ENCODE measurements around the gene PRPF19. TPM values are rescaled to one million over a fixed set of nuclear protein-coding genes. Genes with fewer than 3 reads are reported as not detected.

PRPF19 gene
- total RNA-seq, 1 experiment from 2014 or later: 204 TPM

DNA sequence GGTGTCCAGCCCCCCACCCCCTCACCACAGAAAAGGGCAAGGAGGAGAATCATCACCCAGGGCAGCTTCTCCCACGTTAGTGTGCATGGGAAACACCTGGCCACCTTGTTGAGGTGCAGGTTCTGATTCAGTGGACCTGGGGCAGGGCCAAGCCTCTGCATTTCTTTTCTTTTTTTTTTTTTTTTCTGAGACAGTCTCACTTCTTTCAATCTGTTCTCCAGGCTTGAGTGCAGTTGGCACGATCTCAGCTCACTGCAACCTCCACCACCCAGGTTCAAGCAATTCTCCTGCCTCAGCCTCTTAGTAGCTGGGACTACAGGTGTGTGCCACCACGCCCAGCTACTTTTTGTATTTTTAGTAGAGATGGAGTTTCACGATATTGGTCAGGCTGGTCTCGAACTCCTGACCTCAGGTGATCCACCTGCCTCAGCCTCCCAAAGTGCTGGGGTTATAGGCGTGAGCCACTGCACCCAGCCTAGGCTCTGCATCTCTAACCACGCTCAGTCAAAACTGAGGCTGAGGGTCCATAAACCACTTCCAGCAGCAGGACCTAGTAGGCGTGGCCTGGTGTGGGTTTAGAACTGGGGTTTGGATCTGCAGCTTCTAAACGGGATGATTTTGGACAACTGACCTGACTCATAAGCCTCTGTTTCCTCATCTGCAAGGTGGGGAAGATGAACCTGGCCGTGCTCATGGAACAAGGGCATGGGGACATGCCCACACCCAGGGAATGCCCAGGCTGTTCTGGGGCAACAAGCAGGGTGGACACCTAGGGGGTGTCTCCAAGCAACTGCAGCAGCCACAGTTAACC lies 38.3 kb downstream of the PRPF19 start:
- POLR2A ChIA-PET (ENCODE audit: low non-redundant PET): no interaction called here
- no peaks in the 10 kb centered on the region for H3K9me3 ChIP-seq (ENCODE audit: low read depth, low read length, poor library complexity, severe bottlenecking)
- CTCF ChIA-PET: no interaction called here
- H3K4me3 ChIP-seq (ENCODE audit: low read depth, low read length, poor library complexity, severe bottlenecking): no peak overlapping the region
- intact Hi-C loops (cut with micrococcal nuclease; ENCODE audit: unreplicated experiment): no loop called here
- no peaks in the 10 kb centered on the region for H3K4me1 ChIP-seq (ENCODE audit: insufficient read depth, low read length, poor library complexity, severe bottlenecking)
- BruUV-seq (replicated peaks): no TSS peak
- DNase-seq (ENCODE audit: low spot score): no peak
- H3K36me3 ChIP-seq (ENCODE audit: insufficient read depth, low read length, poor library complexity, severe bottlenecking): no peaks in the 10 kb centered on the region
- H3K27me3 ChIP-seq (replicated peaks; ENCODE audit: insufficient read depth, low read depth, low read length, poor library complexity): no peaks in the 10 kb centered on the region
- no peak for TF ChIP-seq CTCF (conservative IDR thresholded peaks at IDR 0.05; ENCODE audit: low read depth, low read length)
- TF ChIP-seq EZH2 (IDR thresholded peaks at IDR 0.05; ENCODE audit: borderline replicate concordance, low read depth, low read length, poor library complexity, severe bottlenecking): no peak
- no peak overlapping the region for H3K27ac ChIP-seq (ENCODE audit: low read depth, low read length, poor library complexity, severe bottlenecking)

- H3K9me3 ChIP-seq (ENCODE audit: low read depth, low read length, poor library complexity, severe bottlenecking): no peaks in the 10 kb centered on the region
- no peaks in the 10 kb centered on the region for H3K27me3 ChIP-seq (replicated peaks; ENCODE audit: insufficient read depth, low read depth, low read length, poor library complexity)
- no peak within 1 kb of the TSS for H3K27ac ChIP-seq (ENCODE audit: low read depth, low read length, poor library complexity, severe bottlenecking)
- intact Hi-C loops (cut with micrococcal nuclease; ENCODE audit: unreplicated experiment): no loop called here
- POLR2A ChIA-PET (ENCODE audit: low non-redundant PET): no interaction called here
- no peaks in the 10 kb centered on the region for H3K36me3 ChIP-seq (ENCODE audit: insufficient read depth, low read length, poor library complexity, severe bottlenecking)
- H3K4me1 ChIP-seq (ENCODE audit: insufficient read depth, low read length, poor library complexity, severe bottlenecking): no peaks in the 10 kb centered on the region
- H3K4me3 ChIP-seq (ENCODE audit: low read depth, low read length, poor library complexity, severe bottlenecking): no peak within 1 kb of the TSS
- CTCF ChIA-PET: no interaction called here
- no TSS peak for BruUV-seq (replicated peaks)
- TF ChIP-seq CTCF (conservative IDR thresholded peaks at IDR 0.05; ENCODE audit: low read depth, low read length) (no peak), EZH2 (IDR thresholded peaks at IDR 0.05; ENCODE audit: borderline replicate concordance, low read depth, low read length, poor library complexity, severe bottlenecking) (no peak)
- DNase-seq (ENCODE audit: low spot score): no peak
Observed at GRCh38 chr11:60866911-60867870, 39.2 kb downstream of the PRPF19 start, which contains the start of gene ZP1. ZP1 (plus strand) TSS chr11:60867542; CDS start chr11:60867562, 20 bp downstream.

DNA sequence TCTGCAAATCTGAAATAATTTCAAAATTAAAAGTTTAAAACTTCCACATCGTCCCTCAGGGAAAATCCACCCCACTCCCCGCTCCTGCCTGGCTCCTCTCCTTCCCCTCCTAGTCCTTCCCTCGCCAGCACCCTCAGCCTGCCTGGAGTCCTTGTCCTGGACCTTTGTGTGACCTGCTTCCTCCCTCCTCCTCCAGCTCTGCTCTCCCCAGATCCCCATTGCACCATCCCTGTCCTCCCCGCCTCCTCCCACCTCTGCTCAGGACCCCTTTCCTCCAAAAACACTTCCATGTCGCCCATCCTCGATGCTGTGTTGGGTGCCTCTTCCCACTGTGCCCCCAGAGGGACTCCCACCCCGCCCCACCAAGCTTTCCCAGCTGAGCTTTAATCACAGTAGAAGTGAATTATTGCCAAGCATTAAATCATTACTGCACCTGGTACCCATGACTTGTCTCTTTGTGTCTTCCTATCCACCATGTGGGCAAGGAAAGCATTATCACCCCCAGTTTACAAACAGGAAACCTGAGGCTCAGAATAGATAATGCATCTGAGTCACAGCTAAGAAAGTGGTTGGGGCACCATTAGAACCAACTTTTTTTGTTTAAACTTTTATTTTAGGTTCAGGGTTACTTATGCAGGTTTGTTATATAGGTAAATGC lies 41.4 kb downstream of the PRPF19 start:
- intact Hi-C loops (cut with micrococcal nuclease; ENCODE audit: unreplicated experiment): no loop called here
- POLR2A ChIA-PET (ENCODE audit: low non-redundant PET): no interaction called here
- Histone ChIP-seq H3K4me1 (ENCODE audit: insufficient read depth, low read length, poor library complexity, severe bottlenecking) (no peaks in the 10 kb centered on the region), H3K36me3 (ENCODE audit: insufficient read depth, low read length, poor library complexity, severe bottlenecking) (no peaks in the 10 kb centered on the region), H3K9me3 (ENCODE audit: low read depth, low read length, poor library complexity, severe bottlenecking) (no peaks in the 10 kb centered on the region), H3K4me3 (ENCODE audit: low read depth, low read length, poor library complexity, severe bottlenecking) (no peak overlapping the region), H3K27ac (ENCODE audit: low read depth, low read length, poor library complexity, severe bottlenecking) (no peak overlapping the region), H3K27me3 (replicated peaks; ENCODE audit: insufficient read depth, low read depth, low read length, poor library complexity) (no peaks in the 10 kb centered on the region)
- CTCF ChIA-PET: no interaction called here
- DNase-seq (ENCODE audit: low spot score): no peak
- no TSS peak for BruUV-seq (replicated peaks)
- TF ChIP-seq EZH2 (IDR thresholded peaks at IDR 0.05; ENCODE audit: borderline replicate concordance, low read depth, low read length, poor library complexity, severe bottlenecking) (no peak), CTCF (conservative IDR thresholded peaks at IDR 0.05; ENCODE audit: low read depth, low read length) (no peak)

Measured in A673 (cell line).